Muscle layer of duodenum (tissue), 2 donors: ENCODE results near the gene ANXA8.
"Not testable (repeated sequence)": the region's sequence is repeated elsewhere in the genome, so short reads cannot be mapped to it uniquely, and the experiment has no call there.

ENCODE experiments used
- H3K27ac ChIP-seq: one replicate; pipeline ENCODE4 v1.7.0; 2013; ENCODE audit warnings: mild to moderate bottlenecking, low read length
- H3K27me3 ChIP-seq: one replicate; pipeline ENCODE4 v1.7.0; 2013; ENCODE audit warnings: low read depth, mild to moderate bottlenecking, control low read depth, low read length
- H3K36me3 ChIP-seq, 2 donors: one replicate each; pipeline ENCODE4 v1.7.0; 2013; ENCODE audit warnings: low read length in 2 of 2, control low read depth in 1 of 2, mild to moderate bottlenecking in 1 of 2; ENCODE audit not compliant: insufficient read depth in 2 of 2, control insufficient read depth in 1 of 2
- H3K4me1 ChIP-seq, 2 donors: one replicate each; pipeline ENCODE4 v1.7.0; 2013; ENCODE audit warnings: low read length in 2 of 2, mild to moderate bottlenecking in 2 of 2, control low read depth in 1 of 2, moderate library complexity in 1 of 2; ENCODE audit not compliant: insufficient read depth in 2 of 2, control insufficient read depth in 1 of 2
- H3K4me3 ChIP-seq, 2 donors: one replicate each; pipeline ENCODE4 v1.7.0; 2013; ENCODE audit warnings: low read length in 2 of 2, low read depth in 1 of 2, mild to moderate bottlenecking in 1 of 2
- H3K9me3 ChIP-seq, 2 donors: one replicate each; pipeline ENCODE4 v1.7.0; 2013; ENCODE audit warnings: low read length in 2 of 2, control low read depth in 1 of 2, mild to moderate bottlenecking in 1 of 2; ENCODE audit not compliant: control insufficient read depth in 1 of 2
- donor health status: healthy.

The ANXA8 gene, protein sequence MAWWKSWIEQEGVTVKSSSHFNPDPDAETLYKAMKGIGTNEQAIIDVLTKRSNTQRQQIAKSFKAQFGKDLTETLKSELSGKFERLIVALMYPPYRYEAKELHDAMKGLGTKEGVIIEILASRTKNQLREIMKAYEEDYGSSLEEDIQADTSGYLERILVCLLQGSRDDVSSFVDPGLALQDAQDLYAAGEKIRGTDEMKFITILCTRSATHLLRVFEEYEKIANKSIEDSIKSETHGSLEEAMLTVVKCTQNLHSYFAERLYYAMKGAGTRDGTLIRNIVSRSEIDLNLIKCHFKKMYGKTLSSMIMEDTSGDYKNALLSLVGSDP

GRCh38 chr10:47483923-47484322, at the start of gene ANXA8:
Gene ANXA8, minus strand, starts transcription at chr10:47484115. Its CDS starts 182 bp downstream, at chr10:47483933.
- H3K9me3 ChIP-seq, H3K36me3 ChIP-seq, H3K4me1 ChIP-seq, H3K27me3 ChIP-seq, H3K4me3 ChIP-seq, H3K27ac ChIP-seq: not testable (repeated sequence)

DNA sequence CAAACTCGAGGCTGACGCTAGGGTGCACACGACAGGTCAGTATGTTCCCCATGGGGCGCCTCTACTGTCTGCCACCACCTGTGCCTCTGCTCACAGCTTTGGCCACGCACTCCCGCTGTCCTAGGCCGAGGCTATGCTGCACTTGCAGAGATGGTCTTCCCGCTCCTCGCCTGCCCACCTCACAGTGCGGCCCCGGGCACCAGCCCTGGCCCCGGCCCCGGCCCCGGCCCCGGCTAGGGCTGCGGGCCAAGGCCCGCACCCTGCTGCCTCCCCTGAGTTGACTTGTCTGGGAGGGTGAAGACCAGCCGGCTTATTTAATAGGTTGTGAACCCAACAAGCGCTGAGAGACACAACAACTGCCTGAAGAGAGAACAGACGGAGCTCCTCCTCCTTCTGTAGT, 39.6 kb upstream of the ANXA8 start, which contains the start of gene AGAP9:
AGAP9 (minus strand) TSS at position 164 of the 400 bp plus-strand sequence; CDS start at position 52, 112 bp downstream.
- not testable (repeated sequence) for H3K4me3 ChIP-seq

DNA sequence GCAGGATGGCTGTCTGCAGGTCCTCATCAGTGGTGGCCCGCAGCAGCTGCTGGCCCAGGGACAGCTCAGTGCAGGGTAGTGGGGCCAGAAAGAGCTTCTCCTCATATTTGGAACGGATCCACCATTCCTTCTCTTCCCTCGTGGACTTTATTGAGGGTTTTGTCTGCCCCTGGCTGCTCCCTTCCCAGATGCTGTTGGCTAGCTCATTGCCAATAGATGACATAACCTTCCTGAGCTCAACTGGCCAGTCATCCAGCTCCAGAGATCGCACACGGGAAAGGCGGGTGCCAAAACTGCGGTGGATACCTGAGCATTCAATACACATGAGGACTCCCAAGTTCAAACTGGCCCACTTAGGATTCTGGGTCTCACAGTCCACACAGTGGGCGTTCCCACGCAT, 18.4 kb upstream of the ANXA8 start:
- not testable (repeated sequence) for H3K4me1 ChIP-seq, H3K27ac ChIP-seq, H3K27me3 ChIP-seq, H3K36me3 ChIP-seq, H3K9me3 ChIP-seq, H3K4me3 ChIP-seq

More for the DNA sequence above, 39.6 kb upstream of the ANXA8 start, which contains the start of gene AGAP9:
- H3K27ac ChIP-seq, H3K27me3 ChIP-seq, H3K36me3 ChIP-seq, H3K9me3 ChIP-seq, H3K4me1 ChIP-seq: not testable (repeated sequence)

DNA sequence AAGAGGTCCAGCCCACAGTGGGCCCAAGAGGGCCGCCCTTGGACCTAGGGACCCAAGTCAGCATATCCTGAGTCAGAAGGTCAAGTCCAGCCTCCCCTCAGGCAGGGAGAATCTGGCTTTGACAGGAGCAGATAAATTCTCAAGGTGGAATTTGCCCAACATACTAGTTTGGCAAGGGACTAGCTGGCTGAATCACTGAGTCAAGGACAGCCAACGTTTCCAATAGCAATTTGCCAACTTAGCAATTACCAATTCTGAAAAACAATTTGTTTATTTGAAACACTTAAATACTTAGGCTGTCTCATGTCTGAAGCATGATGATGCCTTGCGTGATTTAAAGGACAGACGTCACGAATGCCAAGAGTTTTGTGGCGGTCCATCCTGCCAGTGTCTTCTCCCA, 10.3 kb upstream of the ANXA8 start:
- not testable (repeated sequence) for H3K4me3 ChIP-seq, H3K36me3 ChIP-seq, H3K9me3 ChIP-seq, H3K27ac ChIP-seq, H3K27me3 ChIP-seq, H3K4me1 ChIP-seq

DNA sequence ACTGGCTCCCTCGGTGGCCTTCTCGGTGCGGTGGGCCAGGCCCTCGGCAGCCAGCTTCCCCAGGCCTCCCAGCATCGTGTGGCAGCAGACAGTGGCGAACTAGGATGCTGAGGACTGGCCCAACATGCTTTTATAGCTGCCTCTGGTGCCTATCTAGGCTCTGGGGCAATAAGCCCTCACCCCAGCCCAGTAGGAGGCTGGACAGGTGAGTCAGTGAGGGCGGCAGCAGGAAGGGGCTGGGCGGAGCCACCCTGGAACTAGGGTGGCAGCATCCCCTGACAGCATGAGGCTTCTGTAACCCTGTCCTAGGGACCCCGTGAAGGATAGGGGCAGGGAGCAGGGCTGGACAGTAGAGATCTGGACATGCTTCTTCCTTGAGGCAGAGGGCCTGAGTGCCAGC, 7.7 kb upstream of the ANXA8 start, which contains the start of gene FAM25G:
FAM25G (minus strand) TSS at position 101 of the 400 bp plus-strand sequence; CDS start at position 75, 26 bp downstream.
- H3K4me1 ChIP-seq, H3K27me3 ChIP-seq, H3K9me3 ChIP-seq, H3K27ac ChIP-seq, H3K4me3 ChIP-seq, H3K36me3 ChIP-seq: not testable (repeated sequence)

- H3K4me1 ChIP-seq, H3K27ac ChIP-seq, H3K27me3 ChIP-seq, H3K36me3 ChIP-seq, H3K4me3 ChIP-seq, H3K9me3 ChIP-seq: not testable (repeated sequence)
Measured at GRCh38 chr10:47489630-47490029, 5.7 kb upstream of the ANXA8 start.

DNA sequence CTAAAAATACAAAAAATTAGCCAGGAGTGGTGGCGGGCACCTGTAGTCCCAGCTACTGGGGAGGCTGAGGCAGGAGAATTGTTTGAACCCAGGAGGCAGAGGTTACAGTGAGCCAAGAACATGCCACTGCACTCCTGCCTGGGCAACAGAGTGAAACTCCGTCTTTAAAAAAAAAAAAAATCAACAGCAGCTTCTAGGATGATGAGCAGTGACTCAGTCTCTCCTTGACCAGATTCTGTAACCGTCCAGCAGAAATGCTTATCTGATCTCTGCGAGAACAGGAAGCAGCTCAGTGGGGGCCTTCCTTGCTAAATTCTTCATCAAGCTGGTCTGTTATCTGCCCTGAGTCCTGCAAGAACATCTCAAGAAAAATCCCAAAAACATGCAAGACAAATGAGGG, 2.0 kb upstream of the ANXA8 start:
- not testable (repeated sequence) for H3K4me3 ChIP-seq, H3K4me1 ChIP-seq, H3K27me3 ChIP-seq, H3K36me3 ChIP-seq, H3K9me3 ChIP-seq, H3K27ac ChIP-seq

- H3K27me3 ChIP-seq, H3K4me3 ChIP-seq, H3K4me1 ChIP-seq, H3K27ac ChIP-seq, H3K36me3 ChIP-seq, H3K9me3 ChIP-seq: not testable (repeated sequence)
Measured at GRCh38 chr10:47484786-47485185, 871 bp upstream of the ANXA8 start.

DNA sequence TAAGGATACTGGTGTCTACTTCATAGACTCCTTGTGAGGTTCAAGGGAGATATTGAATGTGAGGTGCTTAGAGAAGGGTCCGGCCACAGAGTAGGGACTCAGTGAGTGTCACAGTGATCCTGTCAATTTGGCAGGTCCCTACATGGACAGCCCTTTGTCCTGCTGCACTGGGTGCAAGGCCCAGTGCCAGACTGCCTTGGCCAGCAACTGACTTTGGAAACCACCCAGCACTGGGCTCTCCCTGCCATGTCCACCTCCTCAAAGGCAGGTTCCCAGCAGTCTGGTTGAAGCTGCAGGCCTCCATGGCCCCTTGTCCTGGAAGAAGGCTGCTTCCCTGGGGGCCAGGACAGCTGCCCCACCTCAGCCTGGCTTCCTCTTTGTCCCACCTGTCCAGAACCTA, 1.5 kb downstream of the ANXA8 start:
- H3K4me3 ChIP-seq, H3K27ac ChIP-seq, H3K9me3 ChIP-seq, H3K36me3 ChIP-seq, H3K4me1 ChIP-seq, H3K27me3 ChIP-seq: not testable (repeated sequence)

DNA sequence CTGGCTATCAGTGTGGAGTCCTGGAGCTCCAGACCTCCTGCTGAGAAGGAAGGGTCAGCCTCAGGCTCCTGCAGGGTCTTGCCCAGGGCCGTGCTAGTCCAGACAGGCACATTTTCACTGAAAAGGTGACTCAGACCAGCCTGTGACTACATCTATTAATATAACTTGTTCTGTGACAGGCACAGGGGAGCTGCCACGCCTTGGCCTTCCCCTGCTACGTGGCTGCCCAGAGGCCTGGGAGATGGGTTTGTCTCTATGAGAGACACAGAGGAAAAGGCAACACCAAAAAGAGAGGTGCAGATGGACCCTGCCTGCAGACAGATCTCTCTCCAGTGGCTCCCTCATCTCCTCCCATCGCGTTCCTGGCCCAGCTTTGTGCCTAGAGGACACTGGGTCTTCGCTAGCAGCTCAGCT, 2.1 kb downstream of the ANXA8 start:
- H3K27me3 ChIP-seq, H3K4me1 ChIP-seq, H3K4me3 ChIP-seq, H3K27ac ChIP-seq, H3K36me3 ChIP-seq, H3K9me3 ChIP-seq: not testable (repeated sequence)

GRCh38 chr10:47481182-47481766, 2.6 kb downstream of the ANXA8 start:
- not testable (repeated sequence) for H3K27ac ChIP-seq, H3K27me3 ChIP-seq, H3K4me1 ChIP-seq

DNA sequence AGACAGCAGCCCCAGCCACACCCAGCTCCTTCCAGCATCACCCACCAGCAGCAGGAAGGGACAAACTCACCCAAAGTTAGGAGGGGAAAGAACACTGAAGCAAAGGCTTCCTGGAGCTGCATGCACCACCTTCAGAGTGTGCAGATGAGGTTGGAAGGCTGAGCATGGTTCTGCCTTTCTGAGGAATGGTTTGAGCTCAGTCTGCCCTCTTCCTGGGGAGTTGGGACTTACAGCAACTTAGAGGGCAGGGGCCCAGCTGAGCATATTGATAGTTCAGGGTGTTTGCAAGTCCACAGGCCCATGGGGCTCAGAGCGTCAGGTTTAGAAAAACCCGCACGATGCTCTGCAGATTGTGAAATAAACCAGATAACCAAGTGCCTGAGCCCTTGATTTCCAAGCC, 3.8 kb downstream of the ANXA8 start:
- not testable (repeated sequence) for H3K36me3 ChIP-seq, H3K4me1 ChIP-seq, H3K9me3 ChIP-seq, H3K27ac ChIP-seq, H3K4me3 ChIP-seq, H3K27me3 ChIP-seq

More at GRCh38 chr10:47481182-47481766, 2.6 kb downstream of the ANXA8 start:
- H3K9me3 ChIP-seq, H3K36me3 ChIP-seq, H3K4me3 ChIP-seq: not testable (repeated sequence)
